ENCODE results near the gene MSI2.

DNA sequence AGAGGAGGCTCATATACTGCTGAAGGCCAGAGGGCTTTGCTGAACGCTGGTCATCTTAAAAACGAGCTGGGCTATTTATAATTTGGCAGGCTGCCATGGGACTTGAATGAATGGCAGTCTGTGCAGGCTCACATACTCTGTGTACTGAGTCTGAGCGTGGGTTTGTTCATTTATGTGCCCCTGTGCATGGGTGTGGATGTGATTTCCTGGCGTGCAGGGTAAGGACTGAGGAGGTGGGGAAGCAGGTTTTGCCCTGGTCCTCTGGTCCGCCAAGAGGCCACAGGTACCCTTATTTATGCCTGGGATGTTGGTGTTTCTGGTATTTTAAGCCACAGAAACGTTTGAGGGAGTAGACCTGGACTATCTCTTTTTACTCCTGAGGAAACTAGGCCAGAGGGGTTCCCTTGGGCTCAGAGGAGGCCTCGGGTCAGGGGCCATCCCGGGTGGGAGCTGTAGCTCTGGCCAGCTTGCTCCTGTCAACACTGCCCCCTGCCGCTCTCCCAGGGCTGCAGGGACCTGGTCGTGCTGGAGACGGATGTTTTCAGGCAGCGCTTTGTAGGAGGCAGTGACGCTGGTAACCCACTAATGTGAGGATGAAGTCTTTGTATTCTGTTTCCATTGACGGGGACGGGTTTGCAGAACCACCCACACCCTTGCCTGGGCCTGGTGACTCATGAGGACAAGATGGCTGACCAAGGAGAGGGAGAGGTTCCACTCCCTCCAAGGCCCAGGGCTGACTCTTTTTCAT lies 184.4 kb downstream of the MSI2 start:
- TF ChIP-seq, protein P1, sequence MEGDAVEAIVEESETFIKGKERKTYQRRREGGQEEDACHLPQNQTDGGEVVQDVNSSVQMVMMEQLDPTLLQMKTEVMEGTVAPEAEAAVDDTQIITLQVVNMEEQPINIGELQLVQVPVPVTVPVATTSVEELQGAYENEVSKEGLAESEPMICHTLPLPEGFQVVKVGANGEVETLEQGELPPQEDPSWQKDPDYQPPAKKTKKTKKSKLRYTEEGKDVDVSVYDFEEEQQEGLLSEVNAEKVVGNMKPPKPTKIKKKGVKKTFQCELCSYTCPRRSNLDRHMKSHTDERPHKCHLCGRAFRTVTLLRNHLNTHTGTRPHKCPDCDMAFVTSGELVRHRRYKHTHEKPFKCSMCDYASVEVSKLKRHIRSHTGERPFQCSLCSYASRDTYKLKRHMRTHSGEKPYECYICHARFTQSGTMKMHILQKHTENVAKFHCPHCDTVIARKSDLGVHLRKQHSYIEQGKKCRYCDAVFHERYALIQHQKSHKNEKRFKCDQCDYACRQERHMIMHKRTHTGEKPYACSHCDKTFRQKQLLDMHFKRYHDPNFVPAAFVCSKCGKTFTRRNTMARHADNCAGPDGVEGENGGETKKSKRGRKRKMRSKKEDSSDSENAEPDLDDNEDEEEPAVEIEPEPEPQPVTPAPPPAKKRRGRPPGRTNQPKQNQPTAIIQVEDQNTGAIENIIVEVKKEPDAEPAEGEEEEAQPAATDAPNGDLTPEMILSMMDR (conservative IDR thresholded peaks at IDR 0.05; ENCODE audit: low read length), result peak; percentile 78
- TF ChIP-seq EZH2phosphoT487 (IDR thresholded peaks at IDR 0.05; ENCODE audit: borderline replicate concordance, low read depth, low read length), result no peak
